ENCODE measurements around the gene CHST11.

DNA sequence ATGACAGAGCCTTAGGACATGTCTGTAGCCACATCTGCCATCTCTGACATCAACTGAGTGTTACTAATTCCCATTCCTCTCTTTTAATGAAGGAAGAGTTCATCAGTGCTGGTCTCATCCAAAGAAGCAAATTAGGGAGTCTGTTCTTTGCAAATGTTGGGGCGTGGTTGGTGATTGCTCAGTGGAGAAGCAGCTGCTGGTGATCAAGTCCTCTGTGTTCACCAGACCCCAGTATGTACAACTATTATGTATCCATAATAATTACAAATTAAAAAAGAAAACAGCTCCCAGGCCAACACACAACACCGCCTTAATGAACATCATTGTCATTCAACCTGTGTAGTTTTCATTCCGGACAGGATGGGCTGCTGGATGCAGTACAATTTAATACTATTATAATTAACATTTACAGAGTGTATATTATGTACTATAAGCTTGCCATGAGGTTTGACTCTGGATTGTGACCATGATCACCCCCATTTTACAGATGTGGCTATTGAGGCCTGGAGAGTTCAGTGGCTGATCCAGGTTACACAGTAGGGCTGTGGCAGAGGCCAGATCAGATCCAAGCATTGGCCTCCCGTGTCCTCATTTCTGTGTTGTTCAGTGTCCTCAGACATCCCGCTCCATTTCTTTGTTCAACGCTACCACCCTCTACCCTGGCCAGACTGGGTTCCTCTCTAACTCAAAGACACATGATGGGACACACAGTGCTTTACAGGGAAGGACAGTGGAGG, 179.0 kb downstream of the CHST11 start:
- TF ChIP-seq POLR2A (IDR thresholded peaks at IDR 0.05) (no peak), POLR2AphosphoS5 (IDR thresholded peaks at IDR 0.05) (no peak)
- TF ChIP-seq, protein P1, sequence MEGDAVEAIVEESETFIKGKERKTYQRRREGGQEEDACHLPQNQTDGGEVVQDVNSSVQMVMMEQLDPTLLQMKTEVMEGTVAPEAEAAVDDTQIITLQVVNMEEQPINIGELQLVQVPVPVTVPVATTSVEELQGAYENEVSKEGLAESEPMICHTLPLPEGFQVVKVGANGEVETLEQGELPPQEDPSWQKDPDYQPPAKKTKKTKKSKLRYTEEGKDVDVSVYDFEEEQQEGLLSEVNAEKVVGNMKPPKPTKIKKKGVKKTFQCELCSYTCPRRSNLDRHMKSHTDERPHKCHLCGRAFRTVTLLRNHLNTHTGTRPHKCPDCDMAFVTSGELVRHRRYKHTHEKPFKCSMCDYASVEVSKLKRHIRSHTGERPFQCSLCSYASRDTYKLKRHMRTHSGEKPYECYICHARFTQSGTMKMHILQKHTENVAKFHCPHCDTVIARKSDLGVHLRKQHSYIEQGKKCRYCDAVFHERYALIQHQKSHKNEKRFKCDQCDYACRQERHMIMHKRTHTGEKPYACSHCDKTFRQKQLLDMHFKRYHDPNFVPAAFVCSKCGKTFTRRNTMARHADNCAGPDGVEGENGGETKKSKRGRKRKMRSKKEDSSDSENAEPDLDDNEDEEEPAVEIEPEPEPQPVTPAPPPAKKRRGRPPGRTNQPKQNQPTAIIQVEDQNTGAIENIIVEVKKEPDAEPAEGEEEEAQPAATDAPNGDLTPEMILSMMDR (IDR thresholded peaks at IDR 0.05), result no peak

Data from breast epithelium (tissue), 3 donors.